ENCODE results near the gene ITGA5.

DNA sequence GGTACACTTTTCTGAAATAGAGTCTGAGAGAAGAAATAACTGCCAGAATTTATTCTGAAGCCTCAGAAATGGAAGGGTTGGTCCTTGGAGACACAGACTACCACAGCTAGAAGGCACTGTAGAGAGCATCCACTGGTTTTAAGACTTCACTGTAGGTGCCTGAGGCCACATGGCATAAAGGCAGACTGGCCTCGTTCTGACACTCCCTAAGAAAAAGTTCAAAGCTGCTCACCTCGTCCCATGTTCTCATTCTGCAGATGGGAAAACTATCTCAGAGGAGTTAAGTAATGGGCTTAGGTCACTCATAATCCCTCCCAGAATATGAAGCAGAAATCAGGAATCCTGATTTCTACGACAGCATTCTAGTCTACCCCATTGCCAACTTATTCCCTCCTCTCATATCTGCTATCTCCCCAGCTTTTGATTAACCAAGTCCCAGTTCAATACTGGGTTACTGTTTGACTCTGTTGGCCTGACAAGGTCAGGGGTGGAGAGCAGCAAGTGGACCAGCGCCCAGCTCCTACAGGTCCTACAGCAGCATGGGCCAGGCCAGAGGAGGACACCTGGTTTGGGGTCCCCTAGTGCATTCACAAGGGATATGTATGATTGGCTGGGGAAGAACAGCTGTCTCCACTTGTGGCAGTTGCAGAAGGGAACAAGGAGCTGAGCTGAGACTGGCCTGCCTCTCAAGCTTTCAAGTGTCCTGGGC lies 3.7 kb downstream of the ITGA5 start:
- no peak for TF ChIP-seq POLR2A (IDR thresholded peaks at IDR 0.05; ENCODE audit: low read depth, low read length)
- TF ChIP-seq TAF1 (IDR thresholded peaks at IDR 0.05; ENCODE audit: low read depth, low read length), result no peak
- TF ChIP-seq POU2F2 (IDR thresholded peaks at IDR 0.05; ENCODE audit: low read depth, low read length), result no peak
- no peak for TF ChIP-seq POLR2AphosphoS5 (IDR thresholded peaks at IDR 0.05; ENCODE audit: low read depth, low read length)
- TF ChIP-seq PAX5 (IDR thresholded peaks at IDR 0.05; ENCODE audit: insufficient read depth, low read length, severe bottlenecking), result no peak

All from GM12891 (cell line).